Neural cell (in vitro differentiated cells): ENCODE measurements around the gene NDUFA6. TPM values are rescaled to one million over a fixed set of nuclear protein-coding genes. Genes with fewer than 3 reads are reported as not detected.

ENCODE experiments used
- H2AFZ ChIP-seq: fragments of 200-600, 300-800 bp; sonication (generic), shearing (Covaris generic); 2 replicates; pipeline ENCODE4 v1.6.0; 2014; ENCODE audit warnings: low read depth, mild to moderate bottlenecking, antibody characterized with exemption, low read length, moderate library complexity
- H3F3A ChIP-seq: fragments of 200-600 bp; shearing (Covaris generic); 2 replicates; pipeline ENCODE4 v1.6.1; 2016; ENCODE audit warnings: mild to moderate bottlenecking, moderate library complexity, mixed read lengths, antibody characterized with exemption, low read length; ENCODE audit not compliant: insufficient read depth, poor library complexity, severe bottlenecking
- H3K27ac ChIP-seq: fragments of 200-600, 300-800 bp; sonication (generic), shearing (Covaris generic); 2 replicates; pipeline ENCODE4 v1.5.1; 2014; ENCODE audit warnings: mild to moderate bottlenecking, low read length, moderate library complexity
- H3K27me3 ChIP-seq: fragments of 300-800, 200-600 bp; sonication (generic), shearing (Covaris generic); 2 replicates; pipeline ENCODE4 v1.6.0; 2014; ENCODE audit warnings: mild to moderate bottlenecking, low read depth, low read length, moderate library complexity; ENCODE audit not compliant: insufficient read depth
- H3K36me3 ChIP-seq: fragments of 300-800, 200-600 bp; sonication (generic), shearing (Covaris generic); 2 replicates; pipeline ENCODE4 v1.5.1; 2014; ENCODE audit warnings: mild to moderate bottlenecking, antibody characterized with exemption, low read length, moderate library complexity; ENCODE audit not compliant: insufficient read depth
- H3K4me2 ChIP-seq: fragments of 300-800, 200-600 bp; sonication (generic), shearing (Covaris generic); 2 replicates; pipeline ENCODE4 v1.6.0; 2014; ENCODE audit warnings: mild to moderate bottlenecking, low read length
- H3K4me3 ChIP-seq: fragments of 300-800, 200-600 bp; sonication (generic), shearing (Covaris generic); 2 replicates; pipeline ENCODE4 v1.5.1; 2014; ENCODE audit warnings: mild to moderate bottlenecking, low read length, moderate library complexity
- H3K79me2 ChIP-seq: fragments of 200-600 bp; shearing (Covaris generic); replicated peaks from 2 replicates; pipeline ENCODE4 v1.6.0; 2014; ENCODE audit warnings: mild to moderate bottlenecking, low read length, moderate library complexity; ENCODE audit not compliant: insufficient read depth
- H3K9ac ChIP-seq: fragments of 300-800, 200-600 bp; sonication (generic), shearing (Covaris generic); 2 replicates; pipeline ENCODE4 v1.6.1; 2016; ENCODE audit warnings: mild to moderate bottlenecking, low read length, mixed read lengths
- H3K9me2 ChIP-seq: fragments of 200-600 bp; shearing (Covaris generic); 2 replicates; pipeline ENCODE4 v1.6.1; 2016; ENCODE audit warnings: mild to moderate bottlenecking, low read length, mixed read lengths; ENCODE audit not compliant: insufficient read depth
- H3K9me3 ChIP-seq: fragments of 200-600, 300-800 bp; sonication (generic), shearing (Covaris generic); 2 replicates; pipeline ENCODE4 v1.6.1; 2016; ENCODE audit warnings: mild to moderate bottlenecking, mixed run types, low read length, moderate library complexity, mixed read lengths
- H4K20me1 ChIP-seq: fragments of 200-600 bp; shearing (Covaris generic); 2 replicates; pipeline ENCODE4 v1.6.1; 2016; ENCODE audit warnings: mild to moderate bottlenecking, mixed run types; ENCODE audit not compliant: insufficient read depth
- EP300 ChIP-seq: fragments of 450-650 bp; conservative IDR thresholded peaks from 2 replicates; pipeline ENCODE4 v1.6.1; 2014; ENCODE audit warnings: antibody characterized with exemption, mild to moderate bottlenecking, moderate library complexity; ENCODE audit not compliant: poor library complexity, severe bottlenecking
- EZH2 ChIP-seq: fragments of 200-600, 300-800 bp; shearing (Covaris generic), sonication (generic); IDR thresholded peaks from 2 replicates; pipeline ENCODE4 v1.6.1; 2014; ENCODE audit warnings: antibody characterized with exemption, low read length, borderline replicate concordance, mild to moderate bottlenecking; ENCODE audit not compliant: insufficient read depth, poor library complexity, severe bottlenecking
- MXI1 ChIP-seq: fragments of 450-650 bp; conservative IDR thresholded peaks from 2 replicates; pipeline ENCODE4 v1.6.1; 2014; ENCODE audit warnings: antibody characterized with exemption, mild to moderate bottlenecking; ENCODE audit not compliant: poor library complexity, severe bottlenecking
- POLR2AphosphoS5 ChIP-seq: IDR thresholded peaks from 2 replicates; pipeline ENCODE4 v1.6.1; 2012
- RAD21 ChIP-seq: fragments of 450-650 bp; conservative IDR thresholded peaks from 2 replicates; pipeline ENCODE4 v1.6.1; 2014; ENCODE audit warnings: antibody characterized with exemption, mild to moderate bottlenecking, moderate library complexity
- SMC3 ChIP-seq: fragments of 450-650 bp; conservative IDR thresholded peaks from 2 replicates; pipeline ENCODE4 v1.6.1; 2014; ENCODE audit warnings: antibody characterized with exemption, mild to moderate bottlenecking, moderate library complexity; ENCODE audit not compliant: poor library complexity
- TAF1 ChIP-seq: IDR thresholded peaks from 2 replicates; pipeline ENCODE4 v1.6.1; 2012; ENCODE audit warnings: low read depth
- polyA plus RNA-seq: library from polyadenylated mRNA; depleted of rRNA; stranded (reverse); fragments of >200 nt; gene quantifications from 2 replicates; pipeline ENCODE4 v1.2.3, GENCODE V29; 2014
- TF ChIP-seq, protein P1 (sequence below): fragments of 450-650 bp; IDR thresholded peaks from 2 replicates; pipeline ENCODE4 v1.5.1; 2014; ENCODE audit warnings: antibody characterized with exemption, mild to moderate bottlenecking, moderate library complexity; ENCODE audit not compliant: poor library complexity, severe bottlenecking
- TF ChIP-seq, protein P2 (sequence below): IDR thresholded peaks from 2 replicates; pipeline ENCODE4 v1.6.1; 2012; ENCODE audit warnings: borderline replicate concordance

Gene NDUFA6
- polyA plus RNA-seq, 1 donor from 2014 or later = 273 TPM

DNA sequence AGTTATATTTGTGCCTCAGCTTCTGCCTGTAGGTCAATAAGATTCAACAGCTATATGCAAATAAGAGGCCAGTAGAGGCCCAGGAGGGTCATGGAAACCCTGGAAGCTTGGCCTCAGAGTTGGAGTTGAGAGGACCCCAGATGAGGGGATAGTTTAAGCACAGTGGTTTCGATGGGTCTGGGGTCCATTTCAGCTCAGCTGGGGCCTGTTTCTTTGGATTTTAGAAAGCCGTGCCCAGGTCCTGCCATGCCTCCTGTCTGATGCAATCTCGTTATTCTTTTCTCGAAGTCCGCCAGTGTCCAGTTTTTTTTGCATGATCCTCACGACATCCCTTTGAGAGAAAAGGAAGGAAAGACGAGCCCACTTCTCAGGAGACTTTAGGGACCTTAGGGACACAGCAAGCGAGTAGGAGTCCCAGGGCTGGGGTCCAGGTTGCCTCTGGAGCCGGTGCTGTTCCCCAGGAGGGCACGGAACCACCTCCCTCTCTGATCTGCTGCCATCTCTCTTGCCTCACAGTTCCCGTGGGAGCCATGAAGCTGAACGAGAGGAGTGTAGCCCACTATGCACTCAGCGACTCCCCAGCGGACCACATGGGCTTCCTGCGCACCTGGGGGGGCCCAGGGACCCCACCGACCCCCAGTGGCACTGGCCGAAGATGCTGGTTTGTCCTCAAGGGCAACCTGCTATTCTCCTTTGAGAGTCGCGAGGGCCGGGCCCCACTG lies 13.6 kb downstream of the NDUFA6 start:
- Histone ChIP-seq H3K36me3 (no peaks in the 10 kb centered on the region), H3K9me3 (no peaks in the 10 kb centered on the region), H2AFZ (no peak overlapping the region), H3K27ac (no peak overlapping the region), H3K79me2 (peaks cover 16% of the 10 kb centered on the region), H4K20me1 (no peaks in the 10 kb centered on the region), H3K27me3 (no peaks in the 10 kb centered on the region), H3K9me2 (no peaks in the 10 kb centered on the region), H3K4me3 (no peak overlapping the region), H3K9ac (no peak overlapping the region), H3K4me2 (no peak overlapping the region), H3F3A (peaks cover 8% of the 10 kb centered on the region)
- TF ChIP-seq MXI1 = no peak
- TF ChIP-seq, protein P1, sequence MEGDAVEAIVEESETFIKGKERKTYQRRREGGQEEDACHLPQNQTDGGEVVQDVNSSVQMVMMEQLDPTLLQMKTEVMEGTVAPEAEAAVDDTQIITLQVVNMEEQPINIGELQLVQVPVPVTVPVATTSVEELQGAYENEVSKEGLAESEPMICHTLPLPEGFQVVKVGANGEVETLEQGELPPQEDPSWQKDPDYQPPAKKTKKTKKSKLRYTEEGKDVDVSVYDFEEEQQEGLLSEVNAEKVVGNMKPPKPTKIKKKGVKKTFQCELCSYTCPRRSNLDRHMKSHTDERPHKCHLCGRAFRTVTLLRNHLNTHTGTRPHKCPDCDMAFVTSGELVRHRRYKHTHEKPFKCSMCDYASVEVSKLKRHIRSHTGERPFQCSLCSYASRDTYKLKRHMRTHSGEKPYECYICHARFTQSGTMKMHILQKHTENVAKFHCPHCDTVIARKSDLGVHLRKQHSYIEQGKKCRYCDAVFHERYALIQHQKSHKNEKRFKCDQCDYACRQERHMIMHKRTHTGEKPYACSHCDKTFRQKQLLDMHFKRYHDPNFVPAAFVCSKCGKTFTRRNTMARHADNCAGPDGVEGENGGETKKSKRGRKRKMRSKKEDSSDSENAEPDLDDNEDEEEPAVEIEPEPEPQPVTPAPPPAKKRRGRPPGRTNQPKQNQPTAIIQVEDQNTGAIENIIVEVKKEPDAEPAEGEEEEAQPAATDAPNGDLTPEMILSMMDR = no peak
- TF ChIP-seq RAD21 = no peak
- TF ChIP-seq SMC3 = no peak
- TF ChIP-seq, protein P2, sequence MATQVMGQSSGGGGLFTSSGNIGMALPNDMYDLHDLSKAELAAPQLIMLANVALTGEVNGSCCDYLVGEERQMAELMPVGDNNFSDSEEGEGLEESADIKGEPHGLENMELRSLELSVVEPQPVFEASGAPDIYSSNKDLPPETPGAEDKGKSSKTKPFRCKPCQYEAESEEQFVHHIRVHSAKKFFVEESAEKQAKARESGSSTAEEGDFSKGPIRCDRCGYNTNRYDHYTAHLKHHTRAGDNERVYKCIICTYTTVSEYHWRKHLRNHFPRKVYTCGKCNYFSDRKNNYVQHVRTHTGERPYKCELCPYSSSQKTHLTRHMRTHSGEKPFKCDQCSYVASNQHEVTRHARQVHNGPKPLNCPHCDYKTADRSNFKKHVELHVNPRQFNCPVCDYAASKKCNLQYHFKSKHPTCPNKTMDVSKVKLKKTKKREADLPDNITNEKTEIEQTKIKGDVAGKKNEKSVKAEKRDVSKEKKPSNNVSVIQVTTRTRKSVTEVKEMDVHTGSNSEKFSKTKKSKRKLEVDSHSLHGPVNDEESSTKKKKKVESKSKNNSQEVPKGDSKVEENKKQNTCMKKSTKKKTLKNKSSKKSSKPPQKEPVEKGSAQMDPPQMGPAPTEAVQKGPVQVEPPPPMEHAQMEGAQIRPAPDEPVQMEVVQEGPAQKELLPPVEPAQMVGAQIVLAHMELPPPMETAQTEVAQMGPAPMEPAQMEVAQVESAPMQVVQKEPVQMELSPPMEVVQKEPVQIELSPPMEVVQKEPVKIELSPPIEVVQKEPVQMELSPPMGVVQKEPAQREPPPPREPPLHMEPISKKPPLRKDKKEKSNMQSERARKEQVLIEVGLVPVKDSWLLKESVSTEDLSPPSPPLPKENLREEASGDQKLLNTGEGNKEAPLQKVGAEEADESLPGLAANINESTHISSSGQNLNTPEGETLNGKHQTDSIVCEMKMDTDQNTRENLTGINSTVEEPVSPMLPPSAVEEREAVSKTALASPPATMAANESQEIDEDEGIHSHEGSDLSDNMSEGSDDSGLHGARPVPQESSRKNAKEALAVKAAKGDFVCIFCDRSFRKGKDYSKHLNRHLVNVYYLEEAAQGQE = no peak
- TF ChIP-seq POLR2AphosphoS5 = no peak
- no peak for TF ChIP-seq EZH2
- TF ChIP-seq EP300 = no peak
- no peak for TF ChIP-seq TAF1

DNA sequence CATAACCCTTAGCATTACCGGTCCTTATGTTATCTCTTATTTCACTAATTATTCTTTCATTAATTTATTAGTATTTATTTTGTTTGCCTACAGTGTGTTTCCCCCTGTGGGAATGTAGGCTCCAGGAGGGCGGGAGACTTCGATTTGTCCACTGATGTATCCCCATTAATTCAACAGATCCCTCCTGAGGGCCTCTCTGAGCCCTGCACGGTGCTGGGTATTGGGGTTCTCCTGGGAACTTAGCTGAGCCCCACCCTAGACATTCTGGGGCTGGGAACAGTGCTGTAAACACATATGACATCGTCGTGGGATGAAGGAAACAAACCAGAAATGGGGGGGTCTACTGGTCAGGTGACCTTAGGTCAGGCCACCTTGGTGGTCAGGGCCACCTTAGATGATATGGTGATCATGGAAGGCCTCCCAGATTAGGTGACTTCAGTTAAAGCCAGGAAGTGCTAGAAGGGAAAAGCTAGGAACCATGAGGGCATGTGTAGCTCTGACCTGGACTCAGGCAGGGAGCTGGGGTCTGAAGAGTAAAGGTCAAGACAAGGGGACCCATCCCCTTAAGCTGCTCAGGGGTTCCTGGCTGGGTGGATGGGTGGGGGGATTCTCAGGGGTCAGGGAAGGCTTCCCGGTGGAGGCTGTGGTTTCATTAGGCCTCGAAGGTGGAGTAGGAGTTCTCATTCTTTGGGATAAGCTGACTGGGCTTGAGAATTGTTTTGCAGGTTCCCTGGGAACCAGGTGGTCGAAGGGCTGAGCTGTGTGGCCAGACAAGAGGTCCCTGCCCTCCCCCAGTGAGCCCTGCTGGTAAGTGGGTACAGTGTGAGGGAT lies 15.5 kb downstream of the NDUFA6 start:
- Histone ChIP-seq H3K27me3 (no peaks in the 10 kb centered on the region), H3K27ac (no peak overlapping the region), H3K79me2 (peaks cover under 1% of the 10 kb centered on the region), H4K20me1 (no peaks in the 10 kb centered on the region), H3K36me3 (no peaks in the 10 kb centered on the region), H3K9me3 (no peaks in the 10 kb centered on the region), H3K9ac (no peak overlapping the region), H2AFZ (no peak overlapping the region), H3K4me3 (no peak overlapping the region), H3F3A (peaks cover 5% of the 10 kb centered on the region), H3K9me2 (no peaks in the 10 kb centered on the region), H3K4me2 (no peak overlapping the region)
- TF ChIP-seq EZH2 = no peak
- TF ChIP-seq SMC3 = no peak
- no peak for TF ChIP-seq MXI1
- no peak for TF ChIP-seq EP300
- TF ChIP-seq POLR2AphosphoS5 = no peak
- TF ChIP-seq, protein P2 = no peak
- TF ChIP-seq TAF1 = no peak
- no peak for TF ChIP-seq RAD21
- TF ChIP-seq, protein P1 = no peak
